PFSK-1 (cell line): ENCODE measurements around the gene MICAL1.

Source experiments
- FOXP2 ChIP-seq: optimal IDR thresholded peaks from 2 replicates; pipeline ENCODE3; 2011; ENCODE audit warnings: borderline replicate concordance, control low read depth, inconsistent platforms; ENCODE audit not compliant: insufficient read depth; ENCODE audit errors: extremely low read length, extremely low read depth
- POLR2AphosphoS5 ChIP-seq: IDR thresholded peaks from 2 replicates; pipeline ENCODE4 v1.6.1; 2012; ENCODE audit warnings: low read depth, mild to moderate bottlenecking, control low read depth, low read length, moderate library complexity
- REST ChIP-seq, 2 experiments: IDR thresholded peaks; 2 replicates each; pipeline versions ENCODE4 v1.6.1 to v1.8.0; 2011 to 2012; ENCODE audit warnings: low read depth in 2 of 2, low read length in 2 of 2, control low read depth in 1 of 2, inconsistent platforms in 1 of 2, mild to moderate bottlenecking in 1 of 2, moderate library complexity in 1 of 2; ENCODE audit not compliant: insufficient read depth in 1 of 2
- SIN3A ChIP-seq: IDR thresholded peaks from 2 replicates; pipeline ENCODE4 v1.6.1; 2012; ENCODE audit warnings: mild to moderate bottlenecking, low read length, moderate library complexity, borderline replicate concordance; ENCODE audit not compliant: insufficient read depth
- TAF1 ChIP-seq: IDR thresholded peaks from 2 replicates; pipeline ENCODE4 v1.6.1; 2012; ENCODE audit warnings: low read length, control low read depth, borderline replicate concordance; ENCODE audit not compliant: insufficient read depth

MICAL1 gene

GRCh38 chr6:109446072-109446471 is 9.5 kb downstream of the MICAL1 start:
- no peak for TF ChIP-seq POLR2AphosphoS5
- no peak for TF ChIP-seq SIN3A
- no peak for TF ChIP-seq REST (IDR thresholded peaks at IDR 0.05; ENCODE audit: insufficient read depth in 1 of 2, low read depth in 2 of 2, low read length in 2 of 2)
- no peak for TF ChIP-seq TAF1
- TF ChIP-seq FOXP2: no peak

GRCh38 chr6:109445382-109445781 is 10.2 kb downstream of the MICAL1 start:
- TF ChIP-seq TAF1 (no peak), FOXP2 (no peak), SIN3A (no peak), POLR2AphosphoS5 (no peak), REST (IDR thresholded peaks at IDR 0.05; ENCODE audit: insufficient read depth in 1 of 2, low read depth in 2 of 2, low read length in 2 of 2) (no peak)

GRCh38 chr6:109443425-109443950 is 12.1 kb downstream of the MICAL1 start:
- no peak for TF ChIP-seq REST (IDR thresholded peaks at IDR 0.05; ENCODE audit: insufficient read depth in 1 of 2, low read depth in 2 of 2, low read length in 2 of 2)
- TF ChIP-seq TAF1: no peak
- no peak for TF ChIP-seq SIN3A
- no peak for TF ChIP-seq POLR2AphosphoS5
- no peak for TF ChIP-seq FOXP2

GRCh38 chr6:109442393-109442924 is 13.1 kb downstream of the MICAL1 start:
- TF ChIP-seq POLR2AphosphoS5 (0 out of 2 replicates have a peak, but pooled peaks have one; percentile 10), TAF1 (no peak)

- TF ChIP-seq FOXP2 (peak; percentile 25), TAF1 (no peak), REST (IDR thresholded peaks at IDR 0.05; ENCODE audit: insufficient read depth in 1 of 2, low read depth in 2 of 2, low read length in 2 of 2) (no peak), SIN3A (no peak)
Observed at GRCh38 chr6:109441069-109441816, 14.3 kb downstream of the MICAL1 start.
